Stimulated activated naive CD8-positive, alpha-beta T cell treated with anti-CD3 and anti-CD28 coated beads, Interleukin-15, Interleukin-2, amounts not matched to agents 100 U/mL and 50 U/mL, for 24 hours (primary cell): ENCODE data around the gene FUT8.
A peak's percentile ranks its signal among the peaks of the same experiment; 100 is the strongest.

Experiments used
- ATAC-seq: fragments of 150-1000 bp; cut with Tn5 transposase; one replicate; pipeline ENCODE4 v1.10.0; 2021
- DNase-seq: peaks from one replicate; pipeline ENCODE4 v3.0.0; 2021

FUT8 gene

GRCh38 chr14:65558363-65558762 lies 145.8 kb downstream of the FUT8 start:
- no peak for DNase-seq
- ATAC-seq = no peak

GRCh38 chr14:65560340-65561027 lies 148.0 kb downstream of the FUT8 start:
- ATAC-seq (no peak), DNase-seq (no peak)

GRCh38 chr14:65564370-65564769 lies 151.8 kb downstream of the FUT8 start:
- ATAC-seq = no peak

GRCh38 chr14:65565948-65566347 lies 153.4 kb downstream of the FUT8 start:
- DNase-seq = no peak
- no peak for ATAC-seq

More at GRCh38 chr14:65564370-65564769, 151.8 kb downstream of the FUT8 start:
- no peak for DNase-seq

- DNase-seq = no peak
- peak; percentile 77 for ATAC-seq
Measured at GRCh38 chr14:65566820-65567522, 154.4 kb downstream of the FUT8 start.

GRCh38 chr14:65574611-65575010 lies 162.1 kb downstream of the FUT8 start:
- ATAC-seq = no peak

GRCh38 chr14:65575389-65575788 lies 162.9 kb downstream of the FUT8 start:
- ATAC-seq = no peak
- no peak for DNase-seq

More at GRCh38 chr14:65574611-65575010, 162.1 kb downstream of the FUT8 start:
- no peak for DNase-seq

- DNase-seq (no peak), ATAC-seq (no peak)
Measured at GRCh38 chr14:65580973-65581372, 168.4 kb downstream of the FUT8 start.

- no peak for DNase-seq
- ATAC-seq = no peak
Measured at GRCh38 chr14:65581378-65581777, 168.8 kb downstream of the FUT8 start.

- no peak for ATAC-seq
Measured at GRCh38 chr14:65581799-65582198, 169.3 kb downstream of the FUT8 start.

GRCh38 chr14:65585216-65585615 lies 172.7 kb downstream of the FUT8 start:
- no peak for ATAC-seq
- no peak for DNase-seq

More at GRCh38 chr14:65581799-65582198, 169.3 kb downstream of the FUT8 start:
- DNase-seq = no peak

GRCh38 chr14:65588426-65589140 lies 176.1 kb downstream of the FUT8 start:
- no peak for DNase-seq
- no peak for ATAC-seq

- no peak for DNase-seq
- no peak for ATAC-seq
Measured at GRCh38 chr14:65594153-65594881, 181.8 kb downstream of the FUT8 start.

GRCh38 chr14:65594882-65595237 lies 182.3 kb downstream of the FUT8 start:
- ATAC-seq = no peak
- DNase-seq = no peak

- DNase-seq = no peak
- ATAC-seq = no peak
Measured at GRCh38 chr14:65599375-65599774, 186.8 kb downstream of the FUT8 start.

GRCh38 chr14:65600742-65601141 lies 188.2 kb downstream of the FUT8 start:
- DNase-seq = no peak
- ATAC-seq = no peak

GRCh38 chr14:65604535-65604934 lies 192.0 kb downstream of the FUT8 start:
- ATAC-seq (no peak), DNase-seq (no peak)

- DNase-seq (no peak), ATAC-seq (no peak)
Measured at GRCh38 chr14:65604936-65605335, 192.4 kb downstream of the FUT8 start.

- DNase-seq = no peak
- no peak for ATAC-seq
Measured at GRCh38 chr14:65606460-65606859, 193.9 kb downstream of the FUT8 start.

GRCh38 chr14:65613131-65613650 lies 200.7 kb downstream of the FUT8 start:
- ATAC-seq (no peak), DNase-seq (no peak)

- DNase-seq (no peak), ATAC-seq (peak; percentile 40)
Measured at GRCh38 chr14:65618996-65619395, 206.5 kb downstream of the FUT8 start.

- ATAC-seq = no peak
- no peak for DNase-seq
Measured at GRCh38 chr14:65620195-65620594, 207.7 kb downstream of the FUT8 start.
